HEK293 (cell line): ENCODE data around the gene JAKMIP1.

ENCODE experiments used
- KLF16 ChIP-seq: fragments of 450-650 bp; formaldehyde crosslinking; IDR thresholded peaks from 2 replicates; pipeline ENCODE4 v1.5.1; 2017; ENCODE audit warnings: missing biosample characterization, missing genetic modification characterization
- YY1 ChIP-seq: fragments of 450-650 bp; formaldehyde crosslinking; IDR thresholded peaks from 2 replicates; pipeline ENCODE4 v1.5.1; 2018; ENCODE audit warnings: missing biosample characterization, missing genetic modification characterization
- ZNF341 ChIP-seq: fragments of 450-650 bp; formaldehyde crosslinking; IDR thresholded peaks from 2 replicates; pipeline ENCODE4; 2016; ENCODE audit warnings: low read depth, missing biosample characterization, missing genetic modification characterization
- TF ChIP-seq, protein P1 (sequence below): fragments of 450-650 bp; formaldehyde crosslinking; IDR thresholded peaks from 2 replicates; pipeline ENCODE4 v1.5.1; 2016; ENCODE audit warnings: missing biosample characterization, missing genetic modification characterization
- TF ChIP-seq, protein P2 (sequence below): fragments of 450-650 bp; formaldehyde crosslinking; IDR thresholded peaks from 2 replicates; pipeline ENCODE4 v1.5.1; 2016; ENCODE audit warnings: missing biosample characterization, missing genetic modification characterization

DNA sequence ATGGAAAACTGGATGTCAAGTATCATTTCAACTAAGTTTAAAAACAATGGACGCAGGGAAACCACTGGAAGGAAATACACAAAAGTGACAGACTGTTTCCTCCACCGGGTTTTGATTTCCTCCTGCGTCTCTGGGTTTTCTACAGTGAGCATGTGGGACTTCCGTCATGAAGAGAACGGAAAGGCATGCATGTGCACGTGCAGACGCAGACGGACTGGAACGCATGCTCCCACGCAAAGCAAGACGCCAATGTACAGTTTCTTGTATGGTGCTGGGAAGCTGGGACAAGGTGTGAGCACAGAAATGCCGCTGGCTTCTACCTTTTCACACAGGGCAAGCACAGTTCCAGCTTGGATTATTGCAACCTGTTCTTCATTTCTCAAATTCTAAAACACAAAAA lies 151.8 kb downstream of the JAKMIP1 start:
- no peak for TF ChIP-seq ZNF341 (tag by site-specific recombination)
- TF ChIP-seq, protein P1, sequence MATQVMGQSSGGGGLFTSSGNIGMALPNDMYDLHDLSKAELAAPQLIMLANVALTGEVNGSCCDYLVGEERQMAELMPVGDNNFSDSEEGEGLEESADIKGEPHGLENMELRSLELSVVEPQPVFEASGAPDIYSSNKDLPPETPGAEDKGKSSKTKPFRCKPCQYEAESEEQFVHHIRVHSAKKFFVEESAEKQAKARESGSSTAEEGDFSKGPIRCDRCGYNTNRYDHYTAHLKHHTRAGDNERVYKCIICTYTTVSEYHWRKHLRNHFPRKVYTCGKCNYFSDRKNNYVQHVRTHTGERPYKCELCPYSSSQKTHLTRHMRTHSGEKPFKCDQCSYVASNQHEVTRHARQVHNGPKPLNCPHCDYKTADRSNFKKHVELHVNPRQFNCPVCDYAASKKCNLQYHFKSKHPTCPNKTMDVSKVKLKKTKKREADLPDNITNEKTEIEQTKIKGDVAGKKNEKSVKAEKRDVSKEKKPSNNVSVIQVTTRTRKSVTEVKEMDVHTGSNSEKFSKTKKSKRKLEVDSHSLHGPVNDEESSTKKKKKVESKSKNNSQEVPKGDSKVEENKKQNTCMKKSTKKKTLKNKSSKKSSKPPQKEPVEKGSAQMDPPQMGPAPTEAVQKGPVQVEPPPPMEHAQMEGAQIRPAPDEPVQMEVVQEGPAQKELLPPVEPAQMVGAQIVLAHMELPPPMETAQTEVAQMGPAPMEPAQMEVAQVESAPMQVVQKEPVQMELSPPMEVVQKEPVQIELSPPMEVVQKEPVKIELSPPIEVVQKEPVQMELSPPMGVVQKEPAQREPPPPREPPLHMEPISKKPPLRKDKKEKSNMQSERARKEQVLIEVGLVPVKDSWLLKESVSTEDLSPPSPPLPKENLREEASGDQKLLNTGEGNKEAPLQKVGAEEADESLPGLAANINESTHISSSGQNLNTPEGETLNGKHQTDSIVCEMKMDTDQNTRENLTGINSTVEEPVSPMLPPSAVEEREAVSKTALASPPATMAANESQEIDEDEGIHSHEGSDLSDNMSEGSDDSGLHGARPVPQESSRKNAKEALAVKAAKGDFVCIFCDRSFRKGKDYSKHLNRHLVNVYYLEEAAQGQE: no peak
- TF ChIP-seq YY1 (tag by site-specific recombination): no peak
- TF ChIP-seq, protein P2, sequence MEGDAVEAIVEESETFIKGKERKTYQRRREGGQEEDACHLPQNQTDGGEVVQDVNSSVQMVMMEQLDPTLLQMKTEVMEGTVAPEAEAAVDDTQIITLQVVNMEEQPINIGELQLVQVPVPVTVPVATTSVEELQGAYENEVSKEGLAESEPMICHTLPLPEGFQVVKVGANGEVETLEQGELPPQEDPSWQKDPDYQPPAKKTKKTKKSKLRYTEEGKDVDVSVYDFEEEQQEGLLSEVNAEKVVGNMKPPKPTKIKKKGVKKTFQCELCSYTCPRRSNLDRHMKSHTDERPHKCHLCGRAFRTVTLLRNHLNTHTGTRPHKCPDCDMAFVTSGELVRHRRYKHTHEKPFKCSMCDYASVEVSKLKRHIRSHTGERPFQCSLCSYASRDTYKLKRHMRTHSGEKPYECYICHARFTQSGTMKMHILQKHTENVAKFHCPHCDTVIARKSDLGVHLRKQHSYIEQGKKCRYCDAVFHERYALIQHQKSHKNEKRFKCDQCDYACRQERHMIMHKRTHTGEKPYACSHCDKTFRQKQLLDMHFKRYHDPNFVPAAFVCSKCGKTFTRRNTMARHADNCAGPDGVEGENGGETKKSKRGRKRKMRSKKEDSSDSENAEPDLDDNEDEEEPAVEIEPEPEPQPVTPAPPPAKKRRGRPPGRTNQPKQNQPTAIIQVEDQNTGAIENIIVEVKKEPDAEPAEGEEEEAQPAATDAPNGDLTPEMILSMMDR (tag by site-specific recombination): no peak
- no peak for TF ChIP-seq KLF16 (tag by site-specific recombination)
